Activated CD8-positive, alpha-beta memory T cell treated with anti-CD3 and anti-CD28 coated beads, Interleukin-2, amount 50 U/mL, for 24 hours (primary cell): Measurements from ENCODE around the gene RPS2.

ENCODE experiments used
- DNase-seq: peaks from one replicate; pipeline ENCODE4 v3.0.0-alpha.2; 2020; ENCODE audit errors: extremely low read depth

Gene RPS2

GRCh38 chr16:1998852-1999801 lies 34.5 kb upstream of the RPS2 start:
- DNase-seq, result no peak

GRCh38 chr16:1998360-1998835 lies 33.8 kb upstream of the RPS2 start:
- DNase-seq, result no peak

GRCh38 chr16:1997494-1998359 lies 33.1 kb upstream of the RPS2 start:
- DNase-seq, result no peak

GRCh38 chr16:1993731-1994131 lies 29.1 kb upstream of the RPS2 start:
- DNase-seq, result no peak

GRCh38 chr16:1992704-1993317 lies 28.2 kb upstream of the RPS2 start:
- DNase-seq, result no peak

- DNase-seq, result peak; percentile 91
Observed at GRCh38 chr16:1991948-1992703, 27.5 kb upstream of the RPS2 start.

GRCh38 chr16:1991588-1991947 lies 26.9 kb upstream of the RPS2 start:
- DNase-seq, result no peak

- DNase-seq, result no peak
Observed at GRCh38 chr16:1991135-1991551, 26.5 kb upstream of the RPS2 start.

- no peak for DNase-seq
Observed at GRCh38 chr16:1990351-1991134, 25.9 kb upstream of the RPS2 start.

GRCh38 chr16:1990101-1990350 lies 25.4 kb upstream of the RPS2 start:
- no peak for DNase-seq

- DNase-seq, result no peak
Observed at GRCh38 chr16:1989209-1990100, 24.8 kb upstream of the RPS2 start, which contains the start of gene SYNGR3. SYNGR3 (plus strand) TSS chr16:1989970; CDS start chr16:1990103, 133 bp downstream.

- DNase-seq, result no peak
Observed at GRCh38 chr16:1987198-1987597, 22.6 kb upstream of the RPS2 start.

- no peak for DNase-seq
Observed at GRCh38 chr16:1985466-1986150, 21.0 kb upstream of the RPS2 start.

GRCh38 chr16:1984347-1985225 lies 20.0 kb upstream of the RPS2 start:
- DNase-seq, result no peak

- DNase-seq, result no peak
Observed at GRCh38 chr16:1983544-1984346, 19.1 kb upstream of the RPS2 start, which contains the start of gene GFER. GFER (plus strand) TSS chr16:1984193; CDS start chr16:1984219, 26 bp downstream.

- no peak for DNase-seq
Observed at GRCh38 chr16:1982991-1983543, 18.4 kb upstream of the RPS2 start.

GRCh38 chr16:1982013-1982433 lies 17.4 kb upstream of the RPS2 start:
- no peak for DNase-seq
